Measurements from ENCODE around the gene KRTAP6-3.

Gene KRTAP6-3

GRCh38 chr21:30625449-30626165 is 33.4 kb downstream of the KRTAP6-3 start:
- DNase-seq (ENCODE audit: low spot score) = no peak

GRCh38 chr21:30628109-30628508 is 35.9 kb downstream of the KRTAP6-3 start:
- DNase-seq (ENCODE audit: low spot score) = no peak

GRCh38 chr21:30629200-30629599 is 37.0 kb downstream of the KRTAP6-3 start:
- DNase-seq (ENCODE audit: low spot score) = no peak

GRCh38 chr21:30634906-30635305 is 42.7 kb downstream of the KRTAP6-3 start, which contains the start of gene KRTAP20-2:
Gene KRTAP20-2, plus strand, starts transcription at chr21:30635206. Its CDS starts 58 bp downstream, at chr21:30635264.
- DNase-seq (ENCODE audit: low spot score) = no peak

GRCh38 chr21:30638686-30639085 is 46.4 kb downstream of the KRTAP6-3 start:
- DNase-seq (ENCODE audit: low spot score) = no peak

GRCh38 chr21:30642564-30642963 is 50.3 kb downstream of the KRTAP6-3 start, which contains the start of gene KRTAP20-3:
Gene KRTAP20-3, plus strand, starts transcription at chr21:30642864.
- DNase-seq (ENCODE audit: low spot score) = no peak

Measured in COLO829 (cell line).